Measurements from ENCODE around the gene ZNF92. TPM values are rescaled to one million over a fixed set of nuclear protein-coding genes. Genes with fewer than 3 reads are reported as not detected.

The ZNF92 gene
- total and polyA plus RNA-seq, 2 of the 13 experiments (the other 11 are each of a cell fraction or from before 2014, with no cell fraction given): 4.0 to 13.2 TPM

DNA sequence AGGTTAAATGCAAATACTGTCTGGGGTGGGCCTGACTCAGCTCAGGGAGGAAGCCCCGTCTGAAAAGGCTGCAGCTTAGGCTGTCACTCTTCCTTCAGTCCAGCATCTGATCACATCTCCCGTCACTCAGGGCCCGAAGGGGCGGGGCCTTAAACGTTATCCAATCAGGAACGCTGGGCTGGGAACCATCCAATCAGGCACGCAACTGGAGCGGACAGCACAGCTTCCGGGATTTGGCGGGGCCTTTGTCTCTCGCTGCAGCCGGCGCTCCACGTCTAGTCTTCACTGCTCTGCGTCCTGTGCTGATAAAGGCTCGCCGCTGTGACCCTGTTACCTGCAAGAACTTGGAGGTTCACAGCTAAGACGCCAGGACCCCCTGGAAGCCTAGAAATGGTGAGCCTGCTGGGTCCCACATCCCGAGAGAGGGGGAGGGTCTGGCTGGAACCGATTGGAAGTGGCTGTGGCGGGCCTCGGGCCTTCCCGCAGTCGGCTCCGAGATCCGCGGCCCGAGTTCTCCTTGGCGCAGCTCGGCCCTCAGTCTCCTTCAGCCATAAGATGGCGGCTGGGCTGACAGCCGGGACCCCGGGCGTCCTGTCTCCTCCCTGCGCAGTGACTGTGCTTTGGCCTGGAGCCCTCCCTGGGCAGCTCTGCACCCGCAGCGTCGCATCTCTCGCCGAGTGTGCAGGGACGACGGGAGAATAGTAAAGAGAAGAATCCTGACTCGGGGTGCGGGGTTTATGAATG lies at the start of gene ZNF92 (continued):
- no peak for TF ChIP-seq ZNF136 (CRISPR knock-in tag; IDR thresholded peaks at IDR 0.05; ENCODE audit: low read depth)
- TF ChIP-seq, protein P1, sequence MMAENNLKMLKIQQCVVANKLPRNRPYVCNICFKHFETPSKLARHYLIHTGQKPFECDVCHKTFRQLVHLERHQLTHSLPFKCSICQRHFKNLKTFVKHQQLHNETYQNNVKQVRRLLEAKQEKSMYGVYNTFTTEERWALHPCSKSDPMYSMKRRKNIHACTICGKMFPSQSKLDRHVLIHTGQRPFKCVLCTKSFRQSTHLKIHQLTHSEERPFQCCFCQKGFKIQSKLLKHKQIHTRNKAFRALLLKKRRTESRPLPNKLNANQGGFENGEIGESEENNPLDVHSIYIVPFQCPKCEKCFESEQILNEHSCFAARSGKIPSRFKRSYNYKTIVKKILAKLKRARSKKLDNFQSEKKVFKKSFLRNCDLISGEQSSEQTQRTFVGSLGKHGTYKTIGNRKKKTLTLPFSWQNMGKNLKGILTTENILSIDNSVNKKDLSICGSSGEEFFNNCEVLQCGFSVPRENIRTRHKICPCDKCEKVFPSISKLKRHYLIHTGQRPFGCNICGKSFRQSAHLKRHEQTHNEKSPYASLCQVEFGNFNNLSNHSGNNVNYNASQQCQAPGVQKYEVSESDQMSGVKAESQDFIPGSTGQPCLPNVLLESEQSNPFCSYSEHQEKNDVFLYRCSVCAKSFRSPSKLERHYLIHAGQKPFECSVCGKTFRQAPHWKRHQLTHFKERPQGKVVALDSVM (CRISPR knock-in tag; IDR thresholded peaks at IDR 0.05): no peak
- TF ChIP-seq ZNF703 (CRISPR knock-in tag; IDR thresholded peaks at IDR 0.05; ENCODE audit: borderline replicate concordance): no peak
- TF ChIP-seq HIVEP1 (CRISPR knock-in tag; IDR thresholded peaks at IDR 0.05): peak; percentile 51; the same call in 1 of the 2 replicates
- TF ChIP-seq GFI1 (CRISPR knock-in tag; IDR thresholded peaks at IDR 0.05; ENCODE audit: borderline replicate concordance): peak; percentile 52; the same call in 1 of the 2 replicates
- TF ChIP-seq JUN (CRISPR knock-in tag; IDR thresholded peaks at IDR 0.05): no peak
- TF ChIP-seq FOXO1 (CRISPR knock-in tag; IDR thresholded peaks at IDR 0.05): no peak
- no peak for TF ChIP-seq TEAD2 (CRISPR knock-in tag; IDR thresholded peaks at IDR 0.05)
- no peak for TF ChIP-seq CENPX (CRISPR knock-in tag; IDR thresholded peaks at IDR 0.05)
- peak; percentile 49; the same call in 1 of the 2 replicates for TF ChIP-seq KLF11 (CRISPR knock-in tag; IDR thresholded peaks at IDR 0.05)
- TF ChIP-seq SOX5 (CRISPR knock-in tag; IDR thresholded peaks at IDR 0.05; ENCODE audit: borderline replicate concordance): no peak
- TF ChIP-seq BRD4 (CRISPR knock-in tag; IDR thresholded peaks at IDR 0.05): peak; percentile 32; the same call in 1 of the 2 replicates
- TF ChIP-seq ZNF720 (CRISPR knock-in tag; IDR thresholded peaks at IDR 0.05): no peak
- peak; percentile 93; the same call in 1 of the 2 replicates for TF ChIP-seq ZNF891 (CRISPR knock-in tag; IDR thresholded peaks at IDR 0.05)
- peak; percentile 93; the same call in 1 of the 2 replicates for TF ChIP-seq NRL (CRISPR knock-in tag; IDR thresholded peaks at IDR 0.05; ENCODE audit: borderline replicate concordance)
- peak; percentile 88; the same call in 1 of the 2 replicates for TF ChIP-seq ZNF678 (CRISPR knock-in tag; IDR thresholded peaks at IDR 0.05)
- TF ChIP-seq, protein P2, sequence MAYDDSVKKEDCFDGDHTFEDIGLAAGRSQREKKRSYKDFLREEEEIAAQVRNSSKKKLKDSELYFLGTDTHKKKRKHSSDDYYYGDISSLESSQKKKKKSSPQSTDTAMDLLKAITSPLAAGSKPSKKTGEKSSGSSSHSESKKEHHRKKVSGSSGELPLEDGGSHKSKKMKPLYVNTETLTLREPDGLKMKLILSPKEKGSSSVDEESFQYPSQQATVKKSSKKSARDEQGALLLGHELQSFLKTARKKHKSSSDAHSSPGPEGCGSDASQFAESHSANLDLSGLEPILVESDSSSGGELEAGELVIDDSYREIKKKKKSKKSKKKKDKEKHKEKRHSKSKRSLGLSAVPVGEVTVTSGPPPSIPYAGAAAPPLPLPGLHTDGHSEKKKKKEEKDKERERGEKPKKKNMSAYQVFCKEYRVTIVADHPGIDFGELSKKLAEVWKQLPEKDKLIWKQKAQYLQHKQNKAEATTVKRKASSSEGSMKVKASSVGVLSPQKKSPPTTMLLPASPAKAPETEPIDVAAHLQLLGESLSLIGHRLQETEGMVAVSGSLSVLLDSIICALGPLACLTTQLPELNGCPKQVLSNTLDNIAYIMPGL (CRISPR knock-in tag; IDR thresholded peaks at IDR 0.05; ENCODE audit: borderline replicate concordance in 1 of 2, low read depth in 1 of 2): peak; percentile 46 to 85; a peak in 3 of 4 replicates
- TF ChIP-seq ZNF572 (CRISPR knock-in tag; IDR thresholded peaks at IDR 0.05): no peak
- TF ChIP-seq, protein P3, sequence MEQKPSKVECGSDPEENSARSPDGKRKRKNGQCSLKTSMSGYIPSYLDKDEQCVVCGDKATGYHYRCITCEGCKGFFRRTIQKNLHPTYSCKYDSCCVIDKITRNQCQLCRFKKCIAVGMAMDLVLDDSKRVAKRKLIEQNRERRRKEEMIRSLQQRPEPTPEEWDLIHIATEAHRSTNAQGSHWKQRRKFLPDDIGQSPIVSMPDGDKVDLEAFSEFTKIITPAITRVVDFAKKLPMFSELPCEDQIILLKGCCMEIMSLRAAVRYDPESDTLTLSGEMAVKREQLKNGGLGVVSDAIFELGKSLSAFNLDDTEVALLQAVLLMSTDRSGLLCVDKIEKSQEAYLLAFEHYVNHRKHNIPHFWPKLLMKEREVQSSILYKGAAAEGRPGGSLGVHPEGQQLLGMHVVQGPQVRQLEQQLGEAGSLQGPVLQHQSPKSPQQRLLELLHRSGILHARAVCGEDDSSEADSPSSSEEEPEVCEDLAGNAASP (CRISPR knock-in tag; IDR thresholded peaks at IDR 0.05; ENCODE audit: borderline replicate concordance): no peak
- TF ChIP-seq KLF15 (CRISPR knock-in tag; IDR thresholded peaks at IDR 0.05; ENCODE audit: borderline replicate concordance): no peak
- TF ChIP-seq, protein P4, sequence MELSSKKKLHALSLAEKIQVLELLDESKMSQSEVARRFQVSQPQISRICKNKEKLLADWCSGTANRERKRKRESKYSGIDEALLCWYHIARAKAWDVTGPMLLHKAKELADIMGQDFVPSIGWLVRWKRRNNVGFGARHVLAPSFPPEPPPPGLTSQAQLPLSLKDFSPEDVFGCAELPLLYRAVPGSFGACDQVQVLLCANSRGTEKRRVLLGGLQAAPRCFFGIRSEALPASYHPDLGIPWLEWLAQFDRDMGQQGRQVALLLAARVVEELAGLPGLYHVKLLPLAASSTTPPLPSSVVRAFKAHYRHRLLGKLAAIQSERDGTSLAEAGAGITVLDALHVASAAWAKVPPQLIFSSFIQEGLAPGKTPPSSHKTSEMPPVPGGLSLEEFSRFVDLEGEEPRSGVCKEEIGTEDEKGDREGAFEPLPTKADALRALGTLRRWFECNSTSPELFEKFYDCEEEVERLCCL (CRISPR knock-in tag; IDR thresholded peaks at IDR 0.05; ENCODE audit: borderline replicate concordance): no peak
